ENCODE results near the gene CPTP. TPM values are rescaled to one million over a fixed set of nuclear protein-coding genes. Genes with fewer than 3 reads are reported as not detected.

Gene CPTP
- total and polyA plus RNA-seq, 11 donors, result 50.7 to 226 (median 72.4) TPM

- peaks cover 0 to 31% (median 18%) of the 10 kb centered on the region in 9 donors for H3K36me3 ChIP-seq
- DNase-seq (no peak), ATAC-seq (peak in 2 of 4 donors; percentile 2 to 3)
- no peaks in the 10 kb centered on the region for H3K9me3 ChIP-seq
- 83 to 89% (median 84%) methylated on average over 26 to 36 of the region's 36 CpGs for WGBS, 4 donors
- no peak for TF ChIP-seq POLR2A (IDR thresholded peaks at IDR 0.05)
- no peak for TF ChIP-seq CTCF (IDR thresholded peaks at IDR 0.05)
- H3K27ac ChIP-seq, result no peak overlapping the region
- intact Hi-C loops (cut with DNase I), result no loop called here
- no peaks in the 10 kb centered on the region for H3K27me3 ChIP-seq
- peaks cover 0 to 22% (median 8%) of the 10 kb centered on the region in 12 donors for H3K4me1 ChIP-seq
- H3K4me3 ChIP-seq, result no peak overlapping the region
These were observed 9.1 kb downstream of the CPTP start for GRCh38 chr1:1333551-1334241.

- DNase-seq (no peak), ATAC-seq (no peak)
- Histone ChIP-seq H3K4me1 (peaks cover 0 to 18% (median 8%) of the 10 kb centered on the region in 12 donors), H3K9me3 (no peaks in the 10 kb centered on the region), H3K4me3 (no peak overlapping the region), H3K36me3 (peaks cover 0 to 40% (median 22%) of the 10 kb centered on the region in 9 donors), H3K27ac (no peak overlapping the region), H3K27me3 (no peaks in the 10 kb centered on the region)
- TF ChIP-seq POLR2A (IDR thresholded peaks at IDR 0.05), result no peak
- WGBS, 4 donors, result 57 to 67% (median 64%) methylated on average over 8 to 11 of the region's 11 CpGs
- intact Hi-C loops (cut with DNase I), result no loop called here
These were observed 10.2 kb downstream of the CPTP start for GRCh38 chr1:1334835-1335234.

- Histone ChIP-seq H3K4me3 (no peak overlapping the region), H3K27me3 (no peaks in the 10 kb centered on the region), H3K27ac (no peak overlapping the region), H3K36me3 (peaks cover 0 to 44% (median 26%) of the 10 kb centered on the region in 9 donors), H3K4me1 (peaks cover 0 to 14% (median 8%) of the 10 kb centered on the region in 12 donors), H3K9me3 (no peaks in the 10 kb centered on the region)
- DNase-seq, result no peak
- ATAC-seq, result no peak
- intact Hi-C loops (cut with DNase I), result no loop called here
- WGBS, 4 donors, result 62 to 77% (median 69%) methylated on average over 14 to 16 of the region's 16 CpGs
- TF ChIP-seq POLR2A (IDR thresholded peaks at IDR 0.05) (no peak), CTCF (IDR thresholded peaks at IDR 0.05) (no peak)
These were observed 10.7 kb downstream of the CPTP start for GRCh38 chr1:1335283-1335682.

GRCh38 chr1:1335792-1336248 lies 11.2 kb downstream of the CPTP start:
- intact Hi-C loops (cut with DNase I), result no loop called here

More at GRCh38 chr1:1335792-1336248, 11.2 kb downstream of the CPTP start:
- Histone ChIP-seq H3K4me1 (peaks cover 0 to 8% (median 4%) of the 10 kb centered on the region in 12 donors), H3K27me3 (no peaks in the 10 kb centered on the region), H3K27ac (no peak overlapping the region), H3K4me3 (no peak overlapping the region), H3K9me3 (no peaks in the 10 kb centered on the region), H3K36me3 (peaks cover 0 to 46% (median 30%) of the 10 kb centered on the region in 9 donors)
- DNase-seq, result no peak
- ATAC-seq, result no peak
- WGBS, 4 donors, result 90 to 93% (median 91%) methylated on average over 7 to 21 of the region's 21 CpGs
- no peak for TF ChIP-seq CTCF (IDR thresholded peaks at IDR 0.05)
- no peak for TF ChIP-seq POLR2A (IDR thresholded peaks at IDR 0.05)

Measured in heart left ventricle (tissue), 16 donors.